Bronchial epithelial cell (primary cell): Measurements from ENCODE around the gene SSC5D. TPM values are rescaled to one million over a fixed set of nuclear protein-coding genes. Genes with fewer than 3 reads are reported as not detected.

Experiments used
- DNase-seq: peaks from one replicate; pipeline ENCODE4 v3.0.0-alpha.2; 2010; ENCODE audit warnings: low read depth
- FAIRE-seq: peaks from 2 replicates; lab custom pipeline; 2011; peaks lifted over from hg19 to GRCh38; lab: Jason Lieb, UNC
- H3K27me3 ChIP-seq: 2 replicates; pipeline ENCODE4 v1.5.1; 2011; ENCODE audit warnings: low read length; ENCODE audit not compliant: control insufficient read depth, insufficient read depth
- H3K36me3 ChIP-seq: 2 replicates; pipeline ENCODE4 v1.5.1; 2011; ENCODE audit warnings: low read length; ENCODE audit not compliant: control insufficient read depth, insufficient read depth
- H3K4me3 ChIP-seq: 2 replicates; pipeline ENCODE4 v1.5.1; 2011; ENCODE audit warnings: mild to moderate bottlenecking, low read depth, low read length, control low read depth
- total RNA-seq: library from RNA; depleted of rRNA; stranded (reverse); fragments of >200 nt; gene quantifications from 2 replicates; pipeline ENCODE4 v1.2.1, GENCODE V29; 2014
- TF ChIP-seq, protein P1 (sequence below): IDR thresholded peaks from 2 replicates; pipeline ENCODE4 v1.5.1; 2011; ENCODE audit warnings: mild to moderate bottlenecking, moderate library complexity, low read length, control low read depth, inconsistent platforms; ENCODE audit not compliant: insufficient read depth, severe bottlenecking

The SSC5D gene
- total RNA-seq, 1 donor from 2014 or later = under 0.01 TPM

DNA sequence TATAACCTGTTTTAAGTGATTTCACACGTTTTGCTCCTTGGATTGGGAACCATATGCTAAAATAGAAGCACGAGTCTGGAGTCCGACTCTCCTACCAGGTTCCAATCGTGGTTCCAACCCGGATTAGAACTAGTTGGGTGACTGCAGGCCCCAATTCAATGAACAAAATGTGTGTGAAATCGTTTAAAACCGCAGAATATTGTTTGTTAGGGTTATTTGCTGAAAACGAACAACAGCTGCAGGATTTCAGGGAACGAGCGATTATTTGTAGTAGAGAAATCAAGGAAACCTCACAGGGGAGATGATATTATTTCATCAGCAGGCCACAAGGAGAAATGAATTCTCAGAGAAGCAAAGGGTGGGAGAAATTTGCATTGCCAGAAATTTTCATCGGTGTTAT is 16.7 kb downstream of the SSC5D start:
- TF ChIP-seq, protein P1, sequence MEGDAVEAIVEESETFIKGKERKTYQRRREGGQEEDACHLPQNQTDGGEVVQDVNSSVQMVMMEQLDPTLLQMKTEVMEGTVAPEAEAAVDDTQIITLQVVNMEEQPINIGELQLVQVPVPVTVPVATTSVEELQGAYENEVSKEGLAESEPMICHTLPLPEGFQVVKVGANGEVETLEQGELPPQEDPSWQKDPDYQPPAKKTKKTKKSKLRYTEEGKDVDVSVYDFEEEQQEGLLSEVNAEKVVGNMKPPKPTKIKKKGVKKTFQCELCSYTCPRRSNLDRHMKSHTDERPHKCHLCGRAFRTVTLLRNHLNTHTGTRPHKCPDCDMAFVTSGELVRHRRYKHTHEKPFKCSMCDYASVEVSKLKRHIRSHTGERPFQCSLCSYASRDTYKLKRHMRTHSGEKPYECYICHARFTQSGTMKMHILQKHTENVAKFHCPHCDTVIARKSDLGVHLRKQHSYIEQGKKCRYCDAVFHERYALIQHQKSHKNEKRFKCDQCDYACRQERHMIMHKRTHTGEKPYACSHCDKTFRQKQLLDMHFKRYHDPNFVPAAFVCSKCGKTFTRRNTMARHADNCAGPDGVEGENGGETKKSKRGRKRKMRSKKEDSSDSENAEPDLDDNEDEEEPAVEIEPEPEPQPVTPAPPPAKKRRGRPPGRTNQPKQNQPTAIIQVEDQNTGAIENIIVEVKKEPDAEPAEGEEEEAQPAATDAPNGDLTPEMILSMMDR = no peak
- FAIRE-seq (no peak), DNase-seq (no peak)
- Histone ChIP-seq H3K27me3 (no peaks in the 10 kb centered on the region), H3K4me3 (no peak overlapping the region), H3K36me3 (no peaks in the 10 kb centered on the region)

DNA sequence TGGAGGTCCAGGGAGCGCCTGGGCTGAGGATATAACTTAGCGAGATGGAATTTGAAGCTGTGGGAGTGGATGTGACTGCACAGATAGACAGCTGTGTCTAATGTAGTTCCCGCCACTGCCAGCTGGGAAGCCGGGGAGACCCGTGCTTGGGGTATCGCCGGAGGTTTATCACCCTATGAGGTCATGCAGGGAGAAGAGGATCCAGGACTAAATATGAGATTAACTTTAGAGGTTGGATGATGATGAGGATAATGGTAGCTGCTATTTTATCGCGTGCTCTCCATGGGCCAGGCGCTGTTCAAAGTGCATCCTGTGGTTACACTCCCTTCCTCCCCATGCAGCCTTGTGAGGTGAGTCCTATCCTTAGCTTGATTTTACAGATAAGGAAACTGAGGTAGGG is 19.9 kb downstream of the SSC5D start:
- TF ChIP-seq, protein P1 = no peak
- Histone ChIP-seq H3K4me3 (no peak overlapping the region), H3K36me3 (no peaks in the 10 kb centered on the region), H3K27me3 (no peaks in the 10 kb centered on the region)
- DNase-seq (no peak), FAIRE-seq (no peak)

DNA sequence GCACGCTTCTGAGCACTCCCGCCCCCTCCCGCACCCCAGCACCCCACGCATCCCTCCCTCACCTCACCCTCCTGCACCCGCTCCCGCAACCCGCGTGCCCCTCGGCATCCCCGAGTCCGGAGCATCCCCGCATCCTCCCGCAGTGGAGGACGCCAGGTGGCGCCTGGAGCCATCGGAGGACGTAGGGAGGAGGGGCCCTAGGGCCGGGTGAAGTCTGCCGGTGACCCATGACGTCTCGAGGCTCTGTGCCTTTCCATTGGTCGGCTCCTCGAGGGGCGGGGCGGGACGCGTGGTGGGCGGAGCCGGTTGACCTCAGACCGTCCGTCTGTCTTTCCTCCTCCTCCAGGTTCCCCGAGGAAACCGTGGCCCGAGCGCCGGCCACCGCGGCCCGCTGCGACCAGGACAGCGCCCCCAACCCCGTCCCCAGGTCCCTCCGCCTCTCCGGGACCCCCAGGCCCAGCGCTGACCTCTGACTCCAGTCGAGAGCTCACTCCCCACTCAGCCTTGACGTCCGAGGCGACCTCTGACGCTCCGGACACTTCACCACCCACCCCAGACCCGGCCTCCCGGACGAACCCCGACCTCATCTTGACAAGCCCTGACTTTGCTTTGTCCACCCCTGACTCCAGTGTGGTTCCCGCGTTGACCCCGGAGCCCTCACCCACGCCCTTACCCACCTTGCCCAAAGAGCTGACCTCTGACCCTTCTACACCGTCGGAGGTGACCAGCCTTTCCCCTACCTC is 28.8 kb downstream of the SSC5D start:
- Histone ChIP-seq H3K27me3 (no peaks in the 10 kb centered on the region), H3K36me3 (no peaks in the 10 kb centered on the region), H3K4me3 (peak overlapping the region; percentile 45)
- DNase-seq (peak; percentile 67), FAIRE-seq (no peak)
- TF ChIP-seq, protein P1 = peak; percentile 94

DNA sequence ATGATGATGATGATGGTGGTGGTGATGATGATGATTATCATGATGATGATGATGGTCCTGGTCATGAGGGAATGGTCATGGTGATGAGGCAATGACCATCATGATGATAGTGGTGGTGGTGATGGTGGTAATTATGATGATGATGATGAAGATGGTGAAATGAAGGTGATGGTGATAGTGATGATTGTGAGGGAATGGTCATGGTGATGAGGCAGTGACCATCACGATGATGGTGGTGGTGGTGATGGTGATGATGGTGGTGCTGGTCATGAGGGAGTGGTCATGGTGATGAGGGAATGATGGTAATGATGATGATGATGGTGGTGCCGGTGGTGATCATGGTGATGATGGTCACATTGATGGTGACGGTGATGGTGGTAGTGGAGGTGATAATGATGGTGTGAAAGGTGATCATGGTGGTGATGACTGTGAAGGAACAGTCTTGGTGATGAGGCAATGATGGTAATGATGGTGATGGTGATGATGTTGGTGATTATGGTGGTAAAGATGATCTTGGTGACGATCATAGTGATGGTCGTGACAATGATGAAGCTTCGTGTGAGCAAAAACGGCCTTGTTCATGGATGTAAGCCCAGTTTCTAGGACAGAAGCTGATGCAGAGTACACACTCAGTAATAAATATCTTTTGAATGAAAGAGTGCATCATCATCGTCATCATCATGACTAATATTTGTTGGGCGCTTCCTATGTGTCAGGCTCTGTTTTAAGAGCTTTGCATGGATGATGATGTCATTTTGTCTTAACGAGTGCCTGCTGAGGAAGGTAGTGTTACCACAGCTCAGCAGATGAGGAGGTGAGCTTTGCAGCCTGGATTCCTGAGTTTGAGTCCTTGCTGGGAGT is 31.4 kb downstream of the SSC5D start:
- Histone ChIP-seq H3K4me3 (no peak overlapping the region), H3K36me3 (no peaks in the 10 kb centered on the region), H3K27me3 (no peaks in the 10 kb centered on the region)
- TF ChIP-seq, protein P1 = no peak
- FAIRE-seq (no peak), DNase-seq (peak; percentile 95)

DNA sequence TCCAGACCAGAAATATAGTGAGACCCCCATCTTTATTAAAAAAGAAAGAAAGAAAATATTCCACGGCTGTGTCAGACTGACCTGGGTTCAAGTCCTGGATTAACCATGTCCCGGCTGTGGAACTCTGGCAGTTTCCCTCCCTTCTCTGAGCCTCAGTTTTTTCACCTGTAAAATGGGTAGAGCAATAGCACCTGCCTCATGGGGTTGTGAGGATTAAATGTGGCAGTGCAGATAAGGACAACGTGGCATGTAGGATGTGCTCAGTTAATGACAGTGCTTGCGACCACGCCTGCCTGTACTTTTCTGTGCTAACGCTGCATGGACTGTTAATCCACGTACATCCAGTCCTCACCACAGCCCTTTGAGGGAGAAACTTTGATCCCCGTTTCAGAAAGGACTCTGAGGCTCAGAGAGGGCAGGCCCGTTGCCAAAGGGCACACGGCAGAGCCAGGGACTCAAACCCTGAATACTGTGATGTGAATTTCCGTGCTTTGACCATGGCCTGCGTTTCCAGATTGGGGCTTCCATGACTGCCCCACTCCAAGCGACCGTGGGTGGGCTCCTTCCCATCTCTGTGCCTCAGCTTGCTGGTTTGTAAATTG is 32.6 kb downstream of the SSC5D start:
- no peak for FAIRE-seq
- no peak overlapping the region for H3K4me3 ChIP-seq
- TF ChIP-seq, protein P1 = no peak
- no peak for DNase-seq
- H3K36me3 ChIP-seq = no peaks in the 10 kb centered on the region
- H3K27me3 ChIP-seq = no peaks in the 10 kb centered on the region
